ENCODE data around the gene SCLT1. TPM values are rescaled to one million over a fixed set of nuclear protein-coding genes. Genes with fewer than 3 reads are reported as not detected.

The SCLT1 gene
- polyA plus RNA-seq, 2 of the 4 experiments (the other 2 are of a cell fraction): 7.4 to 12.1 TPM

DNA sequence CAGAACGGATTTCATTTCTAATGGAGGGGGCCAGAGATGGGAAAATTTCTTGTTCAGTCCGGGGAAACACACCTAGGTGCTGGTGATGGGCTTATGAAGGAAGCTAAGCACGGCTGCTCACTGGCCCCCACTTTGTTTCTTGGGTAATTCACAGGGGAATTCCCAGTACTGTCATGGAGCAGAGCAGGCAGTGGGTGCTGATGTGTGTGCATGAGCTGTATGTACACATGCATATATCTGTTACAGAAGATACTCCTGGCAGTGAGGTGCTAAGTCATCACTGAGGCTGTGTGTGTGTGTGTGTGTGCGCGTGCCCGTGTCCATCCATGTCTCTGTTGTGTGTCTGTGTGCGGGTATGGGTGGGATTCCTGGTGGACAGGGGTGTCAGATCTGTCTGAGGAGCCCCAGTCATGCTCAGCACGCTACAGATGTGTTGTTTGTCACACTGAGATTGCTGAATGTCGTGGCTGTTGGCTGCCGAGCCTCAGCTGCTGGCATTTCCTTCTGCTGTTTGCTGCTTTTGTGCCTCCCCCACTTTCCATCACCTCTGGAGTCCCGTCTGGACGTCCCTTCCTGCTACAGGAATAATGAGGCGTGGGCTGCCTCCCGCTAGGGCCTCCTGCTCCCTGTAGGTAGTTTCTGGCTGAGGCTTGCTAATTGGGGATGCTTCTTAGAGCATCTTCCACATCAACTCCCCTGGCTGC lies 230.6 kb downstream of the SCLT1 start:
- WGBS (ENCODE audit: missing lambda C conversion rate): 87% methylated on average over 11 of the region's 14 CpGs
- peak overlapping the region; percentile 16; the same call in 1 of the 3 replicates for H3K4me2 ChIP-seq
- DNase-seq (ENCODE audit: low read depth in 1 of 2, low spot score in 1 of 2) (peak in 1 of 2 experiments; percentile 16), FAIRE-seq (no peak), ATAC-seq (peak; percentile 47 to 64)
- H3K4me1 ChIP-seq: peaks cover 31% of the 10 kb centered on the region
- ChIA-PET CTCF (interaction anchor here (0.6 to 2.7 kb wide), 16 partner anchors 8 to 438 kb away, joined by 3 to 13 read pairs (median 4); partner anchors contain the start of gene JADE1), POLR2A (interaction anchor here (0.8 kb wide), 1 partner anchor 230 kb away, joined by 3 read pairs; the partner anchor contains the start of gene SCLT1)
- H3K9me3 ChIP-seq: no peaks in the 10 kb centered on the region
- peak overlapping the region; percentile 43 to 80; a peak in 5 of 6 replicates for H3K27ac ChIP-seq
- TF ChIP-seq NR3C1 (IDR thresholded peaks at IDR 0.05) (no peak), FOSB (CRISPR knock-in tag; IDR thresholded peaks at IDR 0.05) (no peak), FOXS1 (CRISPR knock-in tag; IDR thresholded peaks at IDR 0.05) (no peak), EHF (CRISPR knock-in tag; IDR thresholded peaks at IDR 0.05) (no peak)
- no peak overlapping the region for H3K4me3 ChIP-seq

DNA sequence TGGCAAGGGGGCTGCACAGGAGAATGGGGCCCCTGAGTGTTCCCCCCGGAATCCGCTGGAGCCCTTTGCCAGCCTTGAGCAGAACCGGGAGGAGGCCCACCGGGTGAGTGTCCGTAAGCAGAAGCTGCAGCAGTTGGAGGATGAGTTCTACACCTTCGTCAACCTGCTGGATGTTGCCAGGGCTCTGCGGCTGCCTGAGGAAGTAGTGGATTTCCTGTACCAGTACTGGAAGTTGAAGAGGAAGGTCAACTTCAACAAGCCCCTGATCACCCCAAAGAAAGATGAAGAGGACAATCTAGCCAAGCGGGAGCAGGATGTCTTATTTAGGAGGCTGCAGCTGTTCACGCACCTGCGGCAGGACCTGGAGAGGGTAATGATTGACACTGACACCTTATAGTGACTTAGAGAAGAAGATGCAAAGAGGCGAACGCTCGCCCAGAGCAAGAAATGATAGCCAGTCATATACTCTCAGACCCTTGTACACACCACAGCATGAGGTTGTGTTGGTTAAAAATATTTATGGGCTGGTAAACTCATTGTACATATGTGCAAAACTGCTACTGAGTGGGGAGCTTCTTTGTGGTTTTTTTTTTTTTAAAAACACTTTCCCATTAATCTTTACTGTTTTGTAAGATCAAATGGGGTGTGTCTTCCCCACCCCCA lies 231.4 kb downstream of the SCLT1 start:
- TF ChIP-seq JUNB (IDR thresholded peaks at IDR 0.05) (no peak), MAFK (IDR thresholded peaks at IDR 0.05; ENCODE audit: partially characterized antibody) (no peak), ZC3H11A (IDR thresholded peaks at IDR 0.05) (no peak), EHF (CRISPR knock-in tag; IDR thresholded peaks at IDR 0.05) (no peak), HDAC2 (IDR thresholded peaks at IDR 0.05) (no peak), FOSL2 (IDR thresholded peaks at IDR 0.05) (no peak), FOSL2 (CRISPR knock-in tag; IDR thresholded peaks at IDR 0.05) (no peak), HEYL (CRISPR knock-in tag; IDR thresholded peaks at IDR 0.05) (no peak), NR3C1 (IDR thresholded peaks at IDR 0.05) (no peak), EP300 (IDR thresholded peaks at IDR 0.05) (no peak), RCOR1 (IDR thresholded peaks at IDR 0.05; ENCODE audit: low read depth, low read length) (no peak)
- TF ChIP-seq, protein P1, sequence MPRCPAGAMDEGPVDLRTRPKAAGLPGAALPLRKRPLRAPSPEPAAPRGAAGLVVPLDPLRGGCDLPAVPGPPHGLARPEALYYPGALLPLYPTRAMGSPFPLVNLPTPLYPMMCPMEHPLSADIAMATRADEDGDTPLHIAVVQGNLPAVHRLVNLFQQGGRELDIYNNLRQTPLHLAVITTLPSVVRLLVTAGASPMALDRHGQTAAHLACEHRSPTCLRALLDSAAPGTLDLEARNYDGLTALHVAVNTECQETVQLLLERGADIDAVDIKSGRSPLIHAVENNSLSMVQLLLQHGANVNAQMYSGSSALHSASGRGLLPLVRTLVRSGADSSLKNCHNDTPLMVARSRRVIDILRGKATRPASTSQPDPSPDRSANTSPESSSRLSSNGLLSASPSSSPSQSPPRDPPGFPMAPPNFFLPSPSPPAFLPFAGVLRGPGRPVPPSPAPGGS (IDR thresholded peaks at IDR 0.05): no peak
- FAIRE-seq (no peak), ATAC-seq (no peak), DNase-seq (ENCODE audit: low read depth in 1 of 2, low spot score in 1 of 2) (no peak)
- Histone ChIP-seq H3K4me2 (no peak overlapping the region), H3K4me3 (no peak overlapping the region), H3K27ac (peak overlapping the region in 1 of 2 experiments; percentile 80; a peak in 1 of 6 replicates), H3K9me3 (no peaks in the 10 kb centered on the region), H3K4me1 (peaks cover 23% of the 10 kb centered on the region)
- ChIA-PET POLR2A (no interaction called here), CTCF (interaction anchor here (1.0 to 2.7 kb wide), 6 partner anchors 9 to 407 kb away, joined by 3 to 13 read pairs (median 5); no protein-coding TSS in a partner anchor)
- 94% methylated on average over 13 of the region's 13 CpGs for whole genome bisulfite sequencing (ENCODE audit: missing lambda C conversion rate)

DNA sequence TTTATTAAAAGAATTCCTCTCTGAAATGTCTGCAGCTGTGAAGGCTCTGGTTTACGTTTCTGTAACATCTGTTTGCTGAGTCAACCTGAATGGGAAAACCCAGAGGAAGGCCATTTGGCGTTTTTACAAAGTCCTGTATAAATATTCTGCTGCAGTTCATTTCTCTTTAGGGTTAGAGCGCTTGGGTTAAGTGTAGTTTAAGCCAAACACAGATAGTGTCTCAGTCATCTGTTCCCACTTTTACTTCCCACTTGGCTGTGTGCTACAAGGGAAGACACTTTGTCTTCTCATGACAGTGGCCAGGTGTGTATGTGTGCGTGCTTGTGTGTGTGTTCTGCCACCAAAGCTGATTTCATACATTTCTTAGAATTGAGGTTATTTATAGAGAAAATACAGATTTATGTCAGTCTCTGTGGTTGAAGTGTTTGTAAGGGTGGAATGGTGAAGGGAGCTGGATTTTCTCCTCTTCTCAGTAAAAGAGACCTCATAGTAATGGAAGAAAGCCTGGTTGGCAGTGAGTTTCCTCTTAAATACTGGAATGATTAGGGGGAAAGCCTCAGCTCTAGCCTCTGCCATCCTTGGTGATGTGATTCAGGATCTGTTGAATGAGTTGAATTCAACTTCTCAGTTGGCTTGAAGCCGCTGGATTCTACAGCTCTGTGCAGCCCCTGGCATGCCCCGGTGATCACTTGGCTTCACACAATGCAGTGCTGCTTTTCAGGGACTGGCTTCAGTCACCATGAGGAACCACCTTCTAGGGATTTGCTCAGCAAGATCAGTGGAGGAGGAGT lies 233.3 kb downstream of the SCLT1 start:
- Histone ChIP-seq H3K27ac (no peak overlapping the region), H3K4me2 (no peak overlapping the region), H3K4me3 (no peak overlapping the region), H3K4me1 (peaks cover 22% of the 10 kb centered on the region), H3K9me3 (no peaks in the 10 kb centered on the region)
- ATAC-seq (no peak), DNase-seq (ENCODE audit: low read depth in 1 of 2, low spot score in 1 of 2) (no peak), FAIRE-seq (no peak)
- ChIA-PET POLR2A (no interaction called here), CTCF (no interaction called here)
- TF ChIP-seq CEBPB (IDR thresholded peaks at IDR 0.05) (no peak), HOXB13 (CRISPR knock-in tag; IDR thresholded peaks at IDR 0.05; ENCODE audit: low read depth) (no peak), RARB (CRISPR knock-in tag; IDR thresholded peaks at IDR 0.05) (no peak)
- TF ChIP-seq, protein P2, sequence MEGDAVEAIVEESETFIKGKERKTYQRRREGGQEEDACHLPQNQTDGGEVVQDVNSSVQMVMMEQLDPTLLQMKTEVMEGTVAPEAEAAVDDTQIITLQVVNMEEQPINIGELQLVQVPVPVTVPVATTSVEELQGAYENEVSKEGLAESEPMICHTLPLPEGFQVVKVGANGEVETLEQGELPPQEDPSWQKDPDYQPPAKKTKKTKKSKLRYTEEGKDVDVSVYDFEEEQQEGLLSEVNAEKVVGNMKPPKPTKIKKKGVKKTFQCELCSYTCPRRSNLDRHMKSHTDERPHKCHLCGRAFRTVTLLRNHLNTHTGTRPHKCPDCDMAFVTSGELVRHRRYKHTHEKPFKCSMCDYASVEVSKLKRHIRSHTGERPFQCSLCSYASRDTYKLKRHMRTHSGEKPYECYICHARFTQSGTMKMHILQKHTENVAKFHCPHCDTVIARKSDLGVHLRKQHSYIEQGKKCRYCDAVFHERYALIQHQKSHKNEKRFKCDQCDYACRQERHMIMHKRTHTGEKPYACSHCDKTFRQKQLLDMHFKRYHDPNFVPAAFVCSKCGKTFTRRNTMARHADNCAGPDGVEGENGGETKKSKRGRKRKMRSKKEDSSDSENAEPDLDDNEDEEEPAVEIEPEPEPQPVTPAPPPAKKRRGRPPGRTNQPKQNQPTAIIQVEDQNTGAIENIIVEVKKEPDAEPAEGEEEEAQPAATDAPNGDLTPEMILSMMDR (IDR thresholded peaks at IDR 0.05): no peak
- WGBS (ENCODE audit: missing lambda C conversion rate): 89% methylated on average over 6 of the region's 6 CpGs

Measured in A549 (cell line).